NCI-H2171 treated with DMSO at 0.1 percent for 48 hours (cell line): ENCODE results near the gene VPS45.
"Not testable (repeated sequence)": the region's sequence is repeated elsewhere in the genome, so short reads cannot be mapped to it uniquely, and the experiment has no call there.

Experiments
- DNase-seq: peaks from one replicate; lab custom pipeline; 2025; lab: John Stamatoyannopoulos, UW

VPS45 gene

GRCh38 chr1:150067184-150068108 is at the start of gene VPS45:
TSS of gene VPS45 (plus strand) at chr1:150067776. CDS start at chr1:150067858, 82 bp downstream.
- DNase-seq = peak; percentile 94

- no peak for DNase-seq
Observed at GRCh38 chr1:150018165-150018564, 49.4 kb upstream of the VPS45 start.

GRCh38 chr1:150020711-150021110 is 46.9 kb upstream of the VPS45 start:
- no peak for DNase-seq

- no peak for DNase-seq
Observed at GRCh38 chr1:150021191-150021694, 46.3 kb upstream of the VPS45 start.

- DNase-seq = no peak
Observed at GRCh38 chr1:150022357-150022756, 45.2 kb upstream of the VPS45 start.

- DNase-seq = no peak
Observed at GRCh38 chr1:150024156-150024555, 43.4 kb upstream of the VPS45 start.

- no peak for DNase-seq
Observed at GRCh38 chr1:150028322-150028721, 39.3 kb upstream of the VPS45 start.

- no peak for DNase-seq
Observed at GRCh38 chr1:150034336-150034735, 33.2 kb upstream of the VPS45 start.

GRCh38 chr1:150049926-150050325 is 17.6 kb upstream of the VPS45 start:
- no peak for DNase-seq

GRCh38 chr1:150051089-150051373 is 16.5 kb upstream of the VPS45 start:
- DNase-seq = no peak

- DNase-seq = not testable (repeated sequence)
Observed at GRCh38 chr1:150051905-150052412, 15.6 kb upstream of the VPS45 start.

GRCh38 chr1:150053926-150054325 is 13.7 kb upstream of the VPS45 start:
- no peak for DNase-seq

- not testable (repeated sequence) for DNase-seq
Observed at GRCh38 chr1:150055507-150055906, 12.1 kb upstream of the VPS45 start.

GRCh38 chr1:150056407-150056806 is 11.2 kb upstream of the VPS45 start:
- DNase-seq = no peak

- DNase-seq = no peak
Observed at GRCh38 chr1:150060260-150060659, 7.3 kb upstream of the VPS45 start.

GRCh38 chr1:150061632-150062101 is 5.9 kb upstream of the VPS45 start:
- DNase-seq = no peak

- no peak for DNase-seq
Observed at GRCh38 chr1:150062113-150062512, 5.5 kb upstream of the VPS45 start.

- no peak for DNase-seq
Observed at GRCh38 chr1:150065184-150065871, 2.2 kb upstream of the VPS45 start.

GRCh38 chr1:150066328-150066727 is 1.2 kb upstream of the VPS45 start:
- no peak for DNase-seq

- no peak for DNase-seq
Observed at GRCh38 chr1:150066838-150067183, 765 bp upstream of the VPS45 start.

- DNase-seq = no peak
Observed at GRCh38 chr1:150068109-150068435, 496 bp downstream of the VPS45 start.

- DNase-seq = no peak
Observed at GRCh38 chr1:150069923-150070322, 2.3 kb downstream of the VPS45 start.

- DNase-seq = peak; percentile 52
Observed at GRCh38 chr1:150072959-150073358, 5.4 kb downstream of the VPS45 start.
